SU-DHL-6 (cell line): Measurements from ENCODE around the gene TSPYL6.

ENCODE experiments used
- H2AFZ ChIP-seq: fragments of 200-600 bp; sonication (generic); 2 replicates; pipeline ENCODE4 v1.6.1; 2014; ENCODE audit warnings: low read depth, mild to moderate bottlenecking, moderate library complexity, mixed read lengths, antibody characterized with exemption, low read length; ENCODE audit not compliant: severe bottlenecking
- H3F3A ChIP-seq: fragments of 200-600 bp; shearing (Covaris generic); 2 replicates; pipeline ENCODE4 v1.6.0; 2016; ENCODE audit warnings: antibody characterized with exemption, mild to moderate bottlenecking; ENCODE audit not compliant: insufficient read depth
- H3K27ac ChIP-seq: fragments of 200-600 bp; sonication (generic); 2 replicates; pipeline ENCODE4 v1.5.1; 2016; ENCODE audit warnings: low read depth, mild to moderate bottlenecking, low read length, moderate library complexity, mixed read lengths
- H3K27me3 ChIP-seq: fragments of 200-600 bp; sonication (generic), shearing (Covaris generic); 2 replicates; pipeline ENCODE4 v1.6.0; 2014; ENCODE audit warnings: mild to moderate bottlenecking, low read length
- H3K36me3 ChIP-seq: fragments of 200-600 bp; sonication (generic); 2 replicates; pipeline ENCODE4 v1.6.1; 2014; ENCODE audit warnings: mild to moderate bottlenecking, low read length, mixed read lengths
- H3K4me2 ChIP-seq: fragments of 300-600, 200-600 bp; shearing (Covaris generic), sonication (generic); 2 replicates; pipeline ENCODE4 v1.6.0; 2014; ENCODE audit warnings: low read length, low read depth, mild to moderate bottlenecking; ENCODE audit not compliant: poor library complexity, severe bottlenecking
- H3K4me3 ChIP-seq: fragments of 200-600 bp; sonication (generic); 2 replicates; pipeline ENCODE4 v1.5.1; 2014; ENCODE audit warnings: antibody characterized with exemption, low read length, mild to moderate bottlenecking, mixed read lengths; ENCODE audit not compliant: insufficient read depth, poor library complexity, severe bottlenecking
- H3K79me2 ChIP-seq: fragments of 200-600 bp; sonication (generic); 2 replicates; pipeline ENCODE4 v1.6.1; 2014; ENCODE audit warnings: mild to moderate bottlenecking, low read length, moderate library complexity; ENCODE audit not compliant: insufficient read depth
- H3K9ac ChIP-seq: fragments of 200-600 bp; sonication (generic); 2 replicates; pipeline ENCODE4 v1.7.0; 2014; ENCODE audit warnings: mild to moderate bottlenecking, low read length
- H3K9me2 ChIP-seq: fragments of 200-600 bp; sonication (generic); replicated peaks from 2 replicates; pipeline ENCODE4 v1.6.1; 2014; ENCODE audit warnings: low read length; ENCODE audit not compliant: insufficient read depth
- H3K9me3 ChIP-seq: fragments of 200-600 bp; sonication (generic); 2 replicates; pipeline ENCODE4 v1.6.1; 2014; ENCODE audit warnings: low read length, mixed read lengths; ENCODE audit not compliant: insufficient read depth
- H4K20me1 ChIP-seq: fragments of 200-600 bp; sonication (generic); 2 replicates; pipeline ENCODE4 v1.6.1; 2014; ENCODE audit warnings: low read depth, mild to moderate bottlenecking, antibody characterized with exemption, low read length, moderate library complexity, mixed read lengths
- EZH2phosphoT487 ChIP-seq: fragments of 200-600 bp; sonication (generic), shearing (Covaris generic); conservative IDR thresholded peaks from 2 replicates; pipeline ENCODE4 v1.6.1; 2018; ENCODE audit warnings: mild to moderate bottlenecking, antibody characterized with exemption, low read length, moderate library complexity, mixed read lengths
- TF ChIP-seq, protein P1 (sequence below): fragments of 200-600 bp; sonication (generic); IDR thresholded peaks from one replicate; pipeline ENCODE4 v1.5.1; 2017; ENCODE audit warnings: antibody characterized with exemption, mild to moderate bottlenecking, low read length, moderate library complexity; ENCODE audit not compliant: insufficient read depth, poor library complexity, severe bottlenecking

TSPYL6 gene

DNA sequence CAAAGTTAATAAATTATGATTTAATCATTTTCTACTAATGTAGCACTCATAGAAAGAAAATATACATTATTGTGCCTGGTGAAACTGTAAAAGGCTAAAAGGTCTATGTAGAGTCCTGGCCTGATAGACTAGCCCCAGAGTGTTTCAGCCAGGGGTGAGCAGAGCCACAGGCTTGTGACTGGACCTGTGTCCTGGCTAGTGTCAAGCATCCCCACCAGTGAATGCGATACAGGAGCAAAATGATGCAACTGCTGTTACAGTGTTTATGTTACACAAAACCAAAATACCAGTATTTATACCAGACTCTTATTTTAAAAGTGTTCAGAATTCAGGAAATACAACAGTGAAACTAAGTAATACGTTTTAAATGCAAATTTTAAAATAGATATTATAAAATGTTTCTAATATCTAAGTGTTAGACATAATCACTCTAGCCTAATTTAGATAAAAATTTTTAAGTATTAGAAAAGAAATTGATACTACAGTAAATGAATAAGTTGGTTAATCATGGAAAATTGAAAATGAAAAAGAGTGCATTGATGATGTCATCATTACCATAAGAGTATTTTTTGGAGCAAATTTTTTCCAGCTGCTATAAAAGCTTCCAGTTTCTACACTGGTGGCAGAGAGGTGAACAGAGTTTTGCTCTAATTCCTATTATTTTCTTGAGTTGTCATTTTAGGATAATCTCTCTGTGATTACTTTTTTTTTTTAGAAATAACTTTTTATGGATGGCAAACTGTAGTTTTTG is 6.2 kb upstream of the TSPYL6 start:
- Histone ChIP-seq H3K9me2 (no peaks in the 10 kb centered on the region), H3K4me3 (no peak overlapping the region), H2AFZ (no peak overlapping the region), H4K20me1 (no peaks in the 10 kb centered on the region), H3K27ac (no peak overlapping the region), H3K79me2 (no peaks in the 10 kb centered on the region), H3K9me3 (no peaks in the 10 kb centered on the region), H3K9ac (no peak overlapping the region), H3K36me3 (no peaks in the 10 kb centered on the region), H3F3A (no peaks in the 10 kb centered on the region), H3K27me3 (no peaks in the 10 kb centered on the region), H3K4me2 (no peak overlapping the region)
- TF ChIP-seq, protein P1, sequence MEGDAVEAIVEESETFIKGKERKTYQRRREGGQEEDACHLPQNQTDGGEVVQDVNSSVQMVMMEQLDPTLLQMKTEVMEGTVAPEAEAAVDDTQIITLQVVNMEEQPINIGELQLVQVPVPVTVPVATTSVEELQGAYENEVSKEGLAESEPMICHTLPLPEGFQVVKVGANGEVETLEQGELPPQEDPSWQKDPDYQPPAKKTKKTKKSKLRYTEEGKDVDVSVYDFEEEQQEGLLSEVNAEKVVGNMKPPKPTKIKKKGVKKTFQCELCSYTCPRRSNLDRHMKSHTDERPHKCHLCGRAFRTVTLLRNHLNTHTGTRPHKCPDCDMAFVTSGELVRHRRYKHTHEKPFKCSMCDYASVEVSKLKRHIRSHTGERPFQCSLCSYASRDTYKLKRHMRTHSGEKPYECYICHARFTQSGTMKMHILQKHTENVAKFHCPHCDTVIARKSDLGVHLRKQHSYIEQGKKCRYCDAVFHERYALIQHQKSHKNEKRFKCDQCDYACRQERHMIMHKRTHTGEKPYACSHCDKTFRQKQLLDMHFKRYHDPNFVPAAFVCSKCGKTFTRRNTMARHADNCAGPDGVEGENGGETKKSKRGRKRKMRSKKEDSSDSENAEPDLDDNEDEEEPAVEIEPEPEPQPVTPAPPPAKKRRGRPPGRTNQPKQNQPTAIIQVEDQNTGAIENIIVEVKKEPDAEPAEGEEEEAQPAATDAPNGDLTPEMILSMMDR, result no peak
- no peak for TF ChIP-seq EZH2phosphoT487

- Histone ChIP-seq H2AFZ (no peak overlapping the region), H3K4me2 (no peak overlapping the region), H3K4me3 (no peak overlapping the region), H3K9me3 (no peaks in the 10 kb centered on the region), H3K36me3 (no peaks in the 10 kb centered on the region), H3K9ac (no peak overlapping the region), H3F3A (no peaks in the 10 kb centered on the region), H3K79me2 (no peaks in the 10 kb centered on the region), H3K9me2 (no peaks in the 10 kb centered on the region), H4K20me1 (no peaks in the 10 kb centered on the region), H3K27me3 (no peaks in the 10 kb centered on the region), H3K27ac (no peak overlapping the region)
- TF ChIP-seq, protein P1, result no peak
- TF ChIP-seq EZH2phosphoT487, result no peak
Observed at GRCh38 chr2:54261537-54261936, 5.5 kb upstream of the TSPYL6 start.

DNA sequence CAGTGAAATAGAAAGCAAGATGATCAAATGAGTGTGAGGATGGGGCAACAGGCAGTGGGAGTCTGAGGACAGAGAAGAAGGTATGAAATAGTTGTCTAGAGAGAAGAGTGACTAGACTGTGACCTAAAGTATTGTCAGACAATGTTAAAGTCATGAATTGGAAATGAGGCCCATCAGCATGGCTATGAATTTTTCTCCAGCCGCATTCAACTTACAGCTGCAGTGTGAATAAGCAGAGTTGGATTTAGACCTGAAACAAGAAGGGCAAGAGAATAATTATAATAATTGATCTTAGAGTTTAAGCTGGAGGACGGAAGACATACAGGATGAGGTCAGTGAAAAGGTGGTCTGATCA is 4.2 kb upstream of the TSPYL6 start:
- Histone ChIP-seq H3K9me3 (no peaks in the 10 kb centered on the region), H3K4me2 (no peak overlapping the region), H3K79me2 (no peaks in the 10 kb centered on the region), H3K9ac (no peak overlapping the region), H3K27me3 (no peaks in the 10 kb centered on the region), H2AFZ (no peak overlapping the region), H3F3A (no peaks in the 10 kb centered on the region), H3K27ac (no peak overlapping the region), H3K36me3 (no peaks in the 10 kb centered on the region), H3K4me3 (no peak overlapping the region), H4K20me1 (no peaks in the 10 kb centered on the region), H3K9me2 (no peaks in the 10 kb centered on the region)
- TF ChIP-seq, protein P1, result no peak
- no peak for TF ChIP-seq EZH2phosphoT487
